ENCODE results near the gene PHLDB1. TPM values are rescaled to one million over a fixed set of nuclear protein-coding genes. Genes with fewer than 3 reads are reported as not detected.
A peak's percentile ranks its signal among the peaks of the same experiment; 100 is the strongest.

The PHLDB1 gene
- total and polyA plus RNA-seq, 2 of the 8 experiments (the other 6 are each of a cell fraction or from before 2014, with no cell fraction given), result 53.9 to 74.8 TPM

DNA sequence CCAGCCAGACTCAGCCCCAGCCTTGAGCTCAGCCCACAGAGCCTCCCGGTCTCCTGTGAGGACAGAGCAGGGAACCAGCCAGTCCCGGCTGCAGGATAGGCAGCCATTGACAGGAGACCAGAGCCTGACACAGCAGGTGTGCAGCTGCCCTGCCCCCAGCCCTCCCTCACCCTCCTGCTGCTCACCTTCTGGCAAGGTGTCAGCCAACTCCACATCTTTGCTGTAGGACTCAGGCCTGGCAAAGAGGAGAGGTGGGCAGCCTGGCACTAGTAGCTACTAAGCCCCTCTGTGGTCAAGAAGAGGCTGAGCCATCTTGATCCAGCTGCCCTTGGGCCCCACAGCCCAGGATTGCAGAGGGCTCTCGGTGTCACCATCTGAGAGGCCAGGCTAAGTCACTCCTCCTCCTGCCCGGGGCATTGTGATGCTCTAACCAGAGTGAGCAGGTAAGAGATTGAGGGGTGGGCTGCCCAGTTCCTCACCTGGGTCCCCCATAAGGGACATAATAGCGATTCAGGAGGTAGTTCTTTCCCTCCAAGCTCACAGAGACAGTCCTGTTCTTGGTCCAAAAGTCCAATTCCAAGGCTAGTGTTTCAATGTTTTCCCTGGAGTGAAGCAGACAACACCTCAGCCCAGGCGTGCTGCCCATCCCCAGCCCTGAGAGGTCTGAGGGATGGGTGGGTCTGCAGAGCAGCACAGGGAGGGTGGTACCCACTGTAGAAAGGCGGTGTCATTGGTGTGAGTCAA is 53.4 kb downstream of the PHLDB1 start:
- Histone ChIP-seq H2BK15ac (ENCODE audit: low read length) (peak overlapping the region; percentile 72; the same call in 1 of the 2 replicates), H2BK120ac (replicated peaks; ENCODE audit: low read depth, low read length) (no peak overlapping the region), H3K18ac (ENCODE audit: extremely low read depth, low read length) (no peak overlapping the region), H3K27me3 (replicated peaks in 1 of 4; ENCODE audit: control insufficient read depth in 3 of 4, extremely low read depth in 1 of 4, insufficient read depth in 3 of 4, low read length in 3 of 4) (no peaks in the 10 kb centered on the region), H3K79me1 (ENCODE audit: low read depth, low read length) (no peaks in the 10 kb centered on the region), H2BK12ac (ENCODE audit: low read depth, low read length) (peak overlapping the region; percentile 39; the same call in 1 of the 2 replicates), H3K9me3 (ENCODE audit: insufficient read depth in 2 of 2, low read depth in 1 of 2, low read length in 1 of 2) (no peaks in the 10 kb centered on the region), H2BK20ac (ENCODE audit: low read length) (peak overlapping the region; percentile 67; the same call in 1 of the 2 replicates), H3K56ac (replicated peaks; ENCODE audit: insufficient read length, low read depth, low read length) (no peak overlapping the region), H3K4me1 (replicated peaks in 1 of 4; ENCODE audit: control insufficient read depth in 3 of 4, insufficient read depth in 4 of 4, low read length in 3 of 4) (peaks cover 0 to 27% (median 22%) of the 10 kb centered on the region in 4 experiments; a peak in 6 of 7 replicates), H3K4me2 (ENCODE audit: insufficient read depth in 1 of 2, low read depth in 2 of 2, low read length in 2 of 2) (no peak overlapping the region), H3K27ac (ENCODE audit: low read depth, low read length) (no peak overlapping the region), H3K9ac (replicated peaks in 1 of 4; ENCODE audit: extremely low read depth in 1 of 4, low read depth in 3 of 4, low read length in 3 of 4) (no peak overlapping the region), H3K4ac (replicated peaks; ENCODE audit: insufficient read length, low read depth, low read length) (no peak overlapping the region), H3K79me2 (ENCODE audit: control insufficient read depth in 1 of 2, insufficient read depth in 2 of 2, low read length in 2 of 2) (no peaks in the 10 kb centered on the region), H3K23me2 (ENCODE audit: low read depth, low read length) (no peaks in the 10 kb centered on the region; the same call in 1 of the 2 replicates), H3K23ac (ENCODE audit: insufficient read length) (no peak overlapping the region), H4K5ac (ENCODE audit: insufficient read length, low read depth, low read length) (no peak overlapping the region), H4K8ac (ENCODE audit: extremely low read depth, insufficient read depth, low read length) (no peak overlapping the region), H4K20me1 (replicated peaks in 1 of 2; ENCODE audit: control insufficient read depth in 1 of 2, insufficient read depth in 2 of 2, low read length in 2 of 2) (peaks cover 2 to 6% of the 10 kb centered on the region in 2 experiments), H3K4me3 (ENCODE audit: extremely low read depth in 1 of 4, insufficient read depth in 2 of 4, low read depth in 3 of 4, low read length in 4 of 4) (no peak overlapping the region), H2AFZ (ENCODE audit: low read length) (no peak overlapping the region), H3K14ac (ENCODE audit: insufficient read length) (no peak overlapping the region), H2AK5ac (ENCODE audit: low read depth, low read length) (no peak overlapping the region), H4K91ac (replicated peaks; ENCODE audit: insufficient read length, low read length) (no peak overlapping the region), H2BK5ac (ENCODE audit: low read depth, low read length) (no peak overlapping the region), H3K36me3 (ENCODE audit: control insufficient read depth in 2 of 4, insufficient read depth in 4 of 4, low read length in 3 of 4) (peaks cover 0 to 6% (median 1%) of the 10 kb centered on the region in 4 experiments; a peak in 4 of 8 replicates)
- no peak for DNase-seq (ENCODE audit: low read depth in 1 of 2, low spot score in 2 of 2)
- 89% methylated on average over 7 of the region's 7 CpGs; no CpG with 5 or more reads in 1 of the 2 experiments for WGBS, 2 experiments (ENCODE audit: extremely low coverage in 1 of 2, insufficient coverage in 1 of 2, insufficient read length in 1 of 2, insufficient replicate concordance in 2 of 2, low coverage in 1 of 2, low lambda C conversion rate in 2 of 2, missing lambda C conversion rate in 1 of 2)
- ChIA-PET CTCF (ENCODE audit: partially characterized antibody) (interaction anchor here (1.0 to 8.5 kb wide), 18 partner anchors 9 to 313 kb away, joined by 3 to 89 read pairs (median 11); partner anchors contain the start of genes PHLDB1 and UPK2), POLR2A (ENCODE audit: partially characterized antibody) (interaction anchor here (0.9 to 16.1 kb wide), 13 partner anchors 11 to 269 kb away, joined by 3 to 271 read pairs (median 4); partner anchors contain the start of genes BCL9L, PHLDB1 and TREH)
- no peak for FAIRE-seq
- TF ChIP-seq KDM1A (IDR thresholded peaks at IDR 0.05; ENCODE audit: borderline replicate concordance, low read length), result no peak
- TF ChIP-seq RNF2 (IDR thresholded peaks at IDR 0.05; ENCODE audit: borderline replicate concordance, low read depth, low read length, missing control alignments, poor library complexity, severe bottlenecking), result no peak
- TF ChIP-seq POLR2A (IDR thresholded peaks at IDR 0.05; ENCODE audit: control extremely low read depth in 1 of 2, low read depth in 2 of 2, low read length in 2 of 2), result no peak
- no peak for TF ChIP-seq GABPA (IDR thresholded peaks at IDR 0.05; ENCODE audit: borderline replicate concordance, insufficient read depth, low read length)
- TF ChIP-seq CHD1 (IDR thresholded peaks at IDR 0.05; ENCODE audit: low read depth, low read length), result no peak

Data from H1 (cell line).